ENCODE measurements around the gene FAM120A. TPM values are rescaled to one million over a fixed set of nuclear protein-coding genes. Genes with fewer than 3 reads are reported as not detected.

Gene FAM120A
- total RNA-seq, 3 donors from 2014 or later = 168 to 215 (median 209) TPM

- Histone ChIP-seq H3K4me1 (ENCODE audit: low read depth) (peaks cover 9% of the 10 kb centered on the region), H3K9me3 (peaks cover 3% of the 10 kb centered on the region), H3K4me3 (peak overlapping the region; percentile 20), H3K36me3 (ENCODE audit: low read depth) (peaks cover 10% of the 10 kb centered on the region)
- TF ChIP-seq, protein P1, sequence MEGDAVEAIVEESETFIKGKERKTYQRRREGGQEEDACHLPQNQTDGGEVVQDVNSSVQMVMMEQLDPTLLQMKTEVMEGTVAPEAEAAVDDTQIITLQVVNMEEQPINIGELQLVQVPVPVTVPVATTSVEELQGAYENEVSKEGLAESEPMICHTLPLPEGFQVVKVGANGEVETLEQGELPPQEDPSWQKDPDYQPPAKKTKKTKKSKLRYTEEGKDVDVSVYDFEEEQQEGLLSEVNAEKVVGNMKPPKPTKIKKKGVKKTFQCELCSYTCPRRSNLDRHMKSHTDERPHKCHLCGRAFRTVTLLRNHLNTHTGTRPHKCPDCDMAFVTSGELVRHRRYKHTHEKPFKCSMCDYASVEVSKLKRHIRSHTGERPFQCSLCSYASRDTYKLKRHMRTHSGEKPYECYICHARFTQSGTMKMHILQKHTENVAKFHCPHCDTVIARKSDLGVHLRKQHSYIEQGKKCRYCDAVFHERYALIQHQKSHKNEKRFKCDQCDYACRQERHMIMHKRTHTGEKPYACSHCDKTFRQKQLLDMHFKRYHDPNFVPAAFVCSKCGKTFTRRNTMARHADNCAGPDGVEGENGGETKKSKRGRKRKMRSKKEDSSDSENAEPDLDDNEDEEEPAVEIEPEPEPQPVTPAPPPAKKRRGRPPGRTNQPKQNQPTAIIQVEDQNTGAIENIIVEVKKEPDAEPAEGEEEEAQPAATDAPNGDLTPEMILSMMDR (IDR thresholded peaks at IDR 0.05) = peak; percentile 97
- DNase-seq = peak; percentile 99 to 100 (median 99)
- ATAC-seq = peak; percentile 99
- intact Hi-C loops (cut with DNase I, micrococcal nuclease) = no loop called here
Measured at GRCh38 chr9:93566408-93567270, 115.2 kb downstream of the FAM120A start.

DNA sequence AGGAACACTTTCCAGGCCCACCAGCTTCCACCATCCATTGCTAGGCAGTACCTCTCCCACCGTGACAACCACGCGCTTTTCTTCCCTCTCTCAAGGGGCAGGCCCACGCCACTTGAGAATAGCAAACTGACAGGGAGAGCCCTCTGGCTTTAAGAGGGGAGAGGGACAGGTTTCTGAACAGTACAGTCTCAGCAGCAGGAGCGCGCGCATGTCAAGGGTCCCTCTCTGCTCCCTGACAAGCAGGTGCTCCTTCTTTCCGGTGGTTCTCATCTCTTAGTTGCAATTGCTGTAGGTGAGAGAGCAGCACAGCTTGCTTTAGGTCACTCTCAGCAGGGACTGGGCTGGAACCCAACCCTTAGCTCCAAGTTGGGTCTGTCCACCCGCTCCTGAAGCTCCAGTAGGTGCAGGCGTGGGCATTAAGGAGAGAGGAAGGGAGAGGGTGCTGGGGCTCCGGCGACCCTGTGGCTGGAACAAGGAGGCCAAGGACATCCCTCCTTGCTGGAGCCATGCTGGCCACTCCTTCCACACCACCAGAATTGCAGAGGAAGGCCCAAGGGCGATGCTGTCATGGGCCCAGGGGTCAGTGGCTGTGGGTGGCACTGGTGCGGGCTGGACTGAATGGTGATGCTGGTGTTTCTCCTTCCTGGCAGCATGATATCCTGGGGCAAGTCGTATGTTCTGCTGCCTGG, 115.9 kb downstream of the FAM120A start:
- H3K36me3 ChIP-seq (ENCODE audit: low read depth) = peaks cover 6% of the 10 kb centered on the region
- H3K4me1 ChIP-seq (ENCODE audit: low read depth) = peaks cover 9% of the 10 kb centered on the region
- peaks cover 3% of the 10 kb centered on the region for H3K9me3 ChIP-seq
- ATAC-seq (peak; percentile 1), DNase-seq (no peak)
- TF ChIP-seq, protein P1 (IDR thresholded peaks at IDR 0.05) = no peak
- no peak overlapping the region for H3K4me3 ChIP-seq
- intact Hi-C loops (cut with DNase I, micrococcal nuclease) = no loop called here

- Histone ChIP-seq H3K4me1 (ENCODE audit: low read depth) (peaks cover 9% of the 10 kb centered on the region), H3K36me3 (ENCODE audit: low read depth) (no peaks in the 10 kb centered on the region), H3K4me3 (no peak overlapping the region), H3K9me3 (peaks cover 3% of the 10 kb centered on the region)
- no peak for ATAC-seq
- TF ChIP-seq, protein P1 (IDR thresholded peaks at IDR 0.05) = no peak
- intact Hi-C loops (cut with DNase I, micrococcal nuclease) = no loop called here
- no peak for DNase-seq
Measured at GRCh38 chr9:93568169-93568568, 116.7 kb downstream of the FAM120A start.

DNA sequence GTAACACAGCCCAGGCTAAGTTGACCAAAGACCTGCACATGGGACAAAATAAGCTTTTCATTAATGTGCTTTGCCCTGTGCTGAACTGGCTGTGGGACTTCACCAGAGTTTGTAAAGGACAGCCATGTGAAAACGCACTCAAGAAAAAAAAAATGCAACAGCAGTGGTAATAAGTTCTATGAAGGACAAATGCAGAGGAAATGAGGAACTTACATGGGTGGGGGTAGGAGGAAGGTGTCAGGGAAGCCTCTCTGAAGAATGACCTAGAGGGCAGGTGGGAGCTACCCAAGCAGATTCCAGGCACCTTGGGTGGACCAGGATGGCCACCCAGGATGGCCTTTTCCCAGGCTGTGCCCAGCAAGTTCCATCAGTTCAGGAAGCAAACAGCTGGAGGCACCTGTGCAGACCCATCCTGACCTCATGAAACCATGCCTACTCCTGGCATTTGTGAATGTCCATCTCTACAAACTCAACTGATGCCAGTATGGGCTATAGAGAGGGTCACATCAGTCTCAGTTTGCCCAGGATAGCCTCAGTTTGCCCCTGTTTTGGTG, 118.2 kb downstream of the FAM120A start:
- intact Hi-C loops (cut with DNase I, micrococcal nuclease) = no loop called here
- peaks cover 3% of the 10 kb centered on the region for H3K9me3 ChIP-seq
- H3K36me3 ChIP-seq (ENCODE audit: low read depth) = no peaks in the 10 kb centered on the region
- TF ChIP-seq, protein P1 (IDR thresholded peaks at IDR 0.05) = no peak
- no peak for ATAC-seq
- no peak overlapping the region for H3K4me3 ChIP-seq
- H3K4me1 ChIP-seq (ENCODE audit: low read depth) = peaks cover 9% of the 10 kb centered on the region
- no peak for DNase-seq

- TF ChIP-seq, protein P1 (IDR thresholded peaks at IDR 0.05) = no peak
- no peak for DNase-seq
- no peak for ATAC-seq
- Histone ChIP-seq H3K4me1 (ENCODE audit: low read depth) (peaks cover 13% of the 10 kb centered on the region), H3K36me3 (ENCODE audit: low read depth) (no peaks in the 10 kb centered on the region), H3K4me3 (no peak overlapping the region), H3K9me3 (peaks cover 3% of the 10 kb centered on the region)
- intact Hi-C loops (cut with DNase I, micrococcal nuclease) = no loop called here
Measured at GRCh38 chr9:93572221-93572620, 120.7 kb downstream of the FAM120A start.

Data from mucosa of descending colon (tissue), 3 donors.